NCI-H2196 treated with DMSO at 0.1 percent for 48 hours (cell line): Measurements from ENCODE around the gene ATXN7L1.
"Not testable (repeated sequence)": the region's sequence is repeated elsewhere in the genome, so short reads cannot be mapped to it uniquely, and the experiment has no call there.

Experiments
- DNase-seq: peaks from one replicate; lab custom pipeline; 2025; ENCODE audit not compliant: unreplicated experiment; lab: John Stamatoyannopoulos, UW

ATXN7L1 gene

DNA sequence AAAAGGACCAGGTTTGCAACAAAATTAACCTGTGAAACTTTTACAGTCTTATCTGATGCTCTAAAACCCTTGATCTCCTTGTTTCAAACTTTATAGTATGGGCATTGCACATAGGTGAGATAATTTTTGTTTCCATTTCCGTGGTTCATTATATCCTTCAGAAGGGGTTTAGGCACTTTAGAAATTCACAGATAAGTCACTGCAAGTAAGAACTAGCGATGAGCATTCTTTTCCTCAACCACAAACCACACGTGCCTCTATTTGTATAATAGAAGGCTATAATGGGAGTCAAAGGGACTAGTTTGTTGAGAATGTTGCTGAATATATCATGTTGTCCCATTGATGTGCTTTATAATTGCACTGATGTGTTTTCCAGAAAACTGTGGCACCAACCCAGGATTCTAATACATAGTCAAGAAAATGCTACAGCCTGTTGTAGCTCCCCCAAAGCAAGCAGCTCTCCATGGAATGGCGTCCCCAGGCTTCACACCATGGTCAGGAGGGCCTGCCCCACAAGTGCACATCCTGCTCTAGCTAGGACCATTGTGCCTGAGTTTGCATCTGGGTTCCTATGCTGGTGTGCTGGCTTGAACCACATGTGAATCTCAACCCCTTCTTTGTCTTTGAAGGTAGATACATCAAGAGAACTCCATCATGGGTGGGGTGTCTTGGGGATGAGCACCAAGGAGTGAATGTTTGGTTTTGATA is 14.0 kb upstream of the ATXN7L1 start:
- DNase-seq = no peak

DNA sequence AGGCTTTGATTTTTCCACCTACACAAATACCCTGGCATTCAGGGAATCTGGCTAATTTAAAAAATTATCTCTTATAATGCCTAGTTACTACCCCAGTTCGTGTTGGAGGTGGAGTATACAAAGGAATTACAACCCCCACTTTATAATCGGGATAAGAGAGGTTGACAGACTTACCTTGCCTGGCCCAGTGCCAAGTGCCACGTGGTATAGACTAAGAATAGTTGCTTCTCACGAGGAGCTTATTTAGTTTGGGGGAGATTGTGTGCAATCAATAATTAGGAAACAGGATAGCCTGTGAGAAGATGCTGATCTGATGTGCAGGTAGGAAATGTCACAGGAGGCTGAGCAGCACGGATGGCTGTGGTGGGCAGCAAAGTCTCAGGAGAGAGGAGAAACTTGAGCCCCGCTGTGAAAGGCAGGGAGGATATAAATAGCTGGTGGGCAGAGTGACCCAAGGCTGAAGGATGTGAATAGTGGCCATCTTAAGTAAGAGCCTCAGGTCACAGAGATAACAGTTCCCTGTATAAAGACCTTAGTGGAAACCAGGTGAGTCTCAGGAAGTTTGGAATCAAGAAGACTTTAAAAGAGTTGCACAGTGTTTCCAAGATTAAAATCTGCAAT is 11.3 kb upstream of the ATXN7L1 start:
- no peak for DNase-seq

DNA sequence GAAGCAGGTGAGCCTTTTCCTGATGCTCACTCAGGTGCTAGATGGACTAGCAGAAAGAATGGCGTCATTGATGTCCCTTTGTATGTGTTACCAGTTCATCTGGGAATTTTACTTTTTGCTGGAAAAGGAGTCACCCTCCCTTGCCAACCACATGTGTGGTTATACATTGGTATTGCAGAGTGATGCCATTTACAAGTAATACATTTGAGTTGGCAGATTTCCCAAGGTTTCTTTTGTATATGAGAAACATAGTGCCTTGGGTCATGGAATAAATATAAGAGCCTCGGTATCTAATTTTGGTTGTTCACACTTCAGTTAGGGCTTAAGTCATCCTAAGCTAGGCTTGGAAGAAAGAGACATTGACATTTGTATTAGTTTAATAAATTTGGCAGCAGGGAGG is 10.4 kb upstream of the ATXN7L1 start:
- DNase-seq = no peak

DNA sequence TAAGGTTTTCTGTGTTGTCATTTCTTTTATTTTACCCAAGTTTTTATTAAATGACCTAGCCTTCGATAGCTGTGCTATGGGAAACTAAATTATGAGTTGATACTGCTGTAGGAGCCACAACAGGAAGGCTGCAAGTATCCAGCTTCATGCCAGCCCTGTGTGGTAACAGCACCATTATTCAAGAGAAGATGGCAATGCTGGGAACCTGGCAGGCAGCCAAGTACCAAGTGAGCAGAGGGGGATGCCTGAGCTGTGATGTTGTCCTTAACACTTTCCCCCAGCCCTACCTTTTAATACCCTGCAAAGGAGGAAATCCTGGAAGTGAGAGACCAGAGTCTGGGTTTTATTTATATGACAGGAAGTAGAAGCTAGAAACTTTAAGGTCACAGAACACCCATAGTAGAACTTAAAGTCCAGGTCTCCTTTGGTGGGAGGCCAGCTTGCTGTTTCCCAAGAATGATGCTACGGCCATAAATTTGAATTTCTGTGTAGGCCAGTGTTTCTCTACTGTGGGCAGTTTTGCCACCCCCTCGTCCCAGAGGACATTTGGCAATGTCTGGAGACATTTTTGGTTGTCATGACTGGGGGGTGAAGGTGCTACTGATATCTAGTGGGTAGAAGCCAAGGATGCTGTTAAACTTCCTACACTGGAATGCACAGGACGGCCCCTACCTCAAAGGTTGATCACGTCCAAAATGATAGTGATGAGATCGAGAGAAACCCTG is 9.2 kb upstream of the ATXN7L1 start:
- no peak for DNase-seq

DNA sequence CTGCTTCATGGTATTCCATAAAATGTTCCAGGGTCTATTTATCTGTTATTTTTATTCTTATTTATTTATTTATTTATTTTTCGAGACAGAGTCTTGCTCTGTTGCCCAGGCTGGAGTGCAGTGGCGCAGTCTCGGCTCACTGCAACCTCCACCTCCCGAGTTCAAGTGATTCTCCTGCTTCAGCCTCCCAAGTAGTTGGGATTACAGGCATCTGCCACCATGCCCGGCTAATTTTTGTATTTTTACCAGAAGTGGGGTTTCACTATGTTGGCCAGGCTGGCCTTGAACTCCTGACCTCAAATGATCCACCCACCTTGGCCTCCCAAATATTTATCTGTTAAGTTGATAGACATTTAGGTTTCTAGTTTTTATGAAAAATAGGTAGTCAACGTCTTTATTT is 6.8 kb upstream of the ATXN7L1 start:
- not testable (repeated sequence) for DNase-seq

DNA sequence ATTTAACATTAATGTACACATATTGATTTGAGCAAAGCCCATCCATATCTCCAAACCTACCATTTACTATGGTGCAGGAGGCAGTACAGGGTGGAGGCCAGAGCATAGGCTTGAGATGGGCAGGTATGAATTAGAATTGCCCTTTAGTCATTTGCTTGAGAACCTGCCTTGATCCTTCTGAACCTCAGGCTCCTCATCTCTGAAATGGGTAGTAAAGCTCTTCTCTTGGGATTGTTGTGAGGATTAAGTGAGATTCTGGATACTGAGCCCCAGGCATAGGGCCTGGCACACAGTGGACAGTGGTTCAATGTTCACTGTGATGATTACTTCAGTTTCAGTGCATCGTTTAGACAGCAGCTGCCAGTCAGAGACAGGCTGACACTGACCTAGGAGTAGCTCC is 5.0 kb upstream of the ATXN7L1 start:
- no peak for DNase-seq

GRCh38 chr7:105880571-105881330 is 4.4 kb upstream of the ATXN7L1 start:
- no peak for DNase-seq

DNA sequence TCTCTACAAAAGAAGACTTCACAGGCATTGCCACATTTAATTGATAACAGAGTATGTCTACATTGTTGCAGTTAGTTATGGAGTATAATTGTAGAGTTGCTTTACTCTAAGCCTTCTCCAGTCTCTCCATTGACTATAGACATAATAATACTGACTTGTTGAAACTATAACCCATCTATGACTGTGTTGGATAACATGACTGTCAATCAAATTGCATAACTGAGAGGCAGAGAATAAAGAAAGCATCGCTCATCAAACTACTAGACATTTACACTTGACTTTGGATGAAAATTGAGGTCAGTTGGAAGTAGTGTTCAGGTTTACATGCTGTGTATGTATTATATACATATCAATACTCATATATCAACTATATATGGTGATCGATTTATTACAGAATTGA is 3.4 kb upstream of the ATXN7L1 start:
- DNase-seq = no peak

DNA sequence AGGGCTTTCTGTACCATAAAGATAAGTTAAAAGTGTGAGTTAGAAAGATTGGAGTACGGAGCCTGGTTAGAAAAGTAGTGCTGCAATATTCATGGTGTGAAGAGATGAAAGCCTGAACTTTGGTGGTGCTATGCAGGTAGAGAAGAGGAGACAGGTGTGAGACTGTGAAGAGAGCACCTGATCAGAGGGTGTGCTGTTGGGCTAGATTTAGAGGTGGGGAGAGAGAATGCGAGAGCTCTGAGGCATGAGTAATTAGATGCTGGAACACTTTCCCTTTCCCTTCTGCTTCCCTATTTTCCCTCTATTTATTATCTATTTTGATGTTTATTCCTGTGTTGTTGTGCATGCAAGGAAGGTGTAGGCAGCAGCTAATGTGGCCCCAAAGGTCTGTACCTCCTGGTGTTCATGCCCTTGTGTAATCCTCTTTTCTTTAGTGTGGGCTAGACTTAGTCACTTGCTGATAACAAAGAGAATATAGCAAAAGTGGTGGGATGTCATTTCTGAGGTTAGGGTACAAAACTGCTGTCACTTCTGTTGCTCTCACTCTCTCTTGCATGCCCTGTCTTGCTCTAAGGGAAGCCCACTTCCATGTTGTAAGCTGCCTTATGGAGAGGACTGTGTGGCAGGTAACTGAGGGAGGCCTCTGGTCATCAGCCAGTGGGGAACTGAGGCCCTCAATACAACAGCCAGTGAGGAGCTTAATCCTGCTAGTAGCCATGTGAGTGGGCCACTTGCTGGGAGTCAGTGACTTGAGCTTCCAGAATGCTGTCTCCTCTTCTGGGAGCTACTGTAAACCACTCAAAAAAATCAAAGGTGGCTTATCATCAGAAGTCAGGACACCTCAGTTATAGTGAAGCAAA is 2.6 kb upstream of the ATXN7L1 start:
- no peak for DNase-seq

DNA sequence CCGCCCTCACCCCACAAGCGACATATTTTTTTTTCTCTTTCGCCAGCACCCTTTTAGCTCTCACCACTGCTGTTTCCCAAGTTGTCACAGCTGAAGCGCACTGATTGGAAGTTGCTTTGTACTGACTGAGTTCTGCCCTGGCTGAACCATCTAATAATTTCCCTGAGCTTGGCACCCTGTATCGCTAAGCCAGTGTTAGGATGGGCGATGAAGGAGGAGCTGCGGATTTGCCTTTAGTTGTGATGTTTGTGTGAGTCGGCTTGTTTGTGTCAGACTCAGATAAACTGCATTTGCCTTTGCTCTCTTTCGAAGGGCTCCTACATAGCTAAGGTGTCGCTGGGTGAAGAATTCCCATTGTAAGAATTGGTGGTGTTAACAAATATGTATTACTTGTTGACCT is 1.3 kb upstream of the ATXN7L1 start:
- DNase-seq = no peak

DNA sequence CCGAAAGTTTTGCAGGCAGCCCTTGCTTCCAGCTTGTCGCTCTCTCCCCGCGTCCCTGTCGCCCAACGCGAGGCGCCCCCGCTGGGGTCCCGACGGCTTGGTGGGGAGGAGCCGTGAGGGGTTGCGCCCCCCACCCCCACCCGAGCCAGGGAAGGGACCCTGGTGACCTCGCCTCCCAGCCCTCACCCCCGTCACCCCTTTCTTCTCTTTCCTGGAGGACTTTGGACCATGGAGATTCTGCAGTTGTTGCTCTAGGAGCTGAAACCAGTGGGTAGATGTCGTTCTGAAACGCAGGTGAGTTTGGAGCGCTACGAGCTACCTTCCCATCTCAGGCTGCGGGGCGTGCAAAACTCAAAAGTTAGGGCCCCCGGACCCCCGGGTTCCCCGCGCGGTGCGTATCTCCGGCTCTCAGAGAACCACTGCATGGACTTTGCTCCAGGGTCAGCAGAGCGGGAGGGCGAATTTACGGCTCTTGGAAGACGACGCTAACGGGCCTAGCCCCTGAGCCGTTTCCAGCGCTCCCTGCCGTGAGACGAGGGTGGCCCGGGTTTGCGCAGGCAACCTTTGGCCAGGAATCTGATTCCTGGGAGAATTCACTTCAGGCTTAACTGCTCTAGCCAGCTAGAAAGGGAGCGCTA is 684 bp upstream of the ATXN7L1 start:
- no peak for DNase-seq

GRCh38 chr7:105875505-105875904 is 894 bp downstream of the ATXN7L1 start:
- no peak for DNase-seq

DNA sequence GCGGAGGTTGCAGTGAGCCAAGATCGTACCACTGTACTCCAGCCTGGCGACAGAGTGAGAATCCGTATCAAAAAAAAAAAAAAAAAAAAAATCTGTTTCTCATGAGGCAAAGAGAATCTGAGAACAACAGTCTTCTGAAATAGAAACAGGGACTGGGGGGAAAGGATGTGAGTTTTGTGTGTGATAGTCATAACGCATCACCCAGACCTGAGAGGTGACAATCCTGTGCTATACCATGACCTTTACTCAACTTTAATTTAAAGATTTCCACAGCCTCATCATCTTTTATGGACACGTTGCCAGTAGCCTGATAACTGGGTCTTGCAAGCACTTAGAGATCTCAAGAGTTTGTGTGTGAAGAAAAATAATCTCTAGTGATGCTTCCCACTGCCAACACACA is 2.3 kb downstream of the ATXN7L1 start:
- DNase-seq = no peak

GRCh38 chr7:105872491-105872890 is 3.9 kb downstream of the ATXN7L1 start:
- DNase-seq = no peak

DNA sequence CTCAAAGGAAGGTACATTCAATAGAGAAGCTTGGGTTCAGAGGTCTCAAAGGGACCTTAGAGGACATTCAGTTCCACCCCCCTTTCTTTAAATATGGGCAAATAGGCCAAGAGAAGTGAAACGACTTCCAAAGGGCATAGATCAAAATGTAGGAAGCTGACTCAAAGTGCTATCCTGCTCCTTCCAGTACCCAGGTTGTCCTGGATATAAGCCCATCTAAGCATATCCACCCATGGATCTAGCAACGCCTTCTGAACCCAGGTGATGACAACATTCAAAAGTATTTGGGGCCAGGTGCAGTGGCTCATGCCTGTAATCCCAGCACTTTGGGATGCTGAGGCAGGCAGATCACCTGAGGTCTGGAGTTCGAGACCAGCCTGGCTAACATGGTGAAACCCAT is 5.3 kb downstream of the ATXN7L1 start:
- no peak for DNase-seq

DNA sequence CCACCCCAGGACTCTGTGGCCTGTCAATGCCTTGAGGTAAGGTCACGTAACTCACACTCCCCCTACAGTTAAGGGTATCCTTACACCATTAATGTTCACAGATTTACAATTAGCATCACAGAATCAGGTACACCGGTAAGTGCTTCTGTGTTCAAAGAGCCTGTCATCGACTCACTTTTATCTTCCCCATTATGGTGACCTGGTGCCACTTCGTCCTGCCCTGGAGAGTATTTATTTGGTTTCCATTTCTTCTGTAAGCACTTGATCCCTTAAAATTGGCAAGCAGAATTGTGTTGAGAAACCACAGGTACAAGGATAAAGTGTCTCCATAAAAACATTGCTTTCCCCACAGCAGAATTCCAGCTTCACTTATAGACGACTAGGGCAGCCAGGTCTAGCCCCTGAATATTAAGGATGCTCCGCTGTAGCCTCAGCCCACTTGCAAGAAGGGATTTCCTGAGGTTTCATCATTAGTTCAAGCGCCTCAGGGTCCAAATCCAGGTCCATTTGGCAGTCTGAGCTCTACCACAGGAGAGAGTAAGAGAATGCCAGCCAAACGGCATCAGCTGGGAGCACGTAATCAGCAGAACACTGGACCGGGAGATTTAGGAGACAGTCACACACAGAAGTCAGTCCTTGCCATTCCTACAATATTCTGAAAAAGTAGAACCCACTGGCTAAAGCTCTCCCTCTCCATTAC is 10.1 kb downstream of the ATXN7L1 start:
- DNase-seq = peak; percentile 34

DNA sequence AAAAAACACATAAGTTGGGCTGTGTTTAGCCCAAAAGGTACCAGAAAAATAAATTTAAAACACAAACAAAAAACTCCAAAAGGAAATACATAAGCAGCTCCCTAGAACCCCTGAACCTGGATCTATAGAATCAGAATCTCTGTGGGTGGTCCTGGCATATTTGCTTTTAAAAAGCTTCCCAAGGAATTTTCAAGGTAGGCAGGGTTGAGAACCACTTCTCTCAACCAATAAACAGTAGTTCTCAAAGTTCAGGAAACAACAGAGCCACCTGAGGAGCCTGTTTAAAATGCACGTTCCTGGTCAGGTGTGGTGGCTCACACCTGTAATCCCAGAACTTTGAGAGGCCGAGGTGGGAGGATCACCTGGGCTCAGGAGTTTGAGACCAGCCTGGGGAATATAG is 12.5 kb downstream of the ATXN7L1 start:
- DNase-seq = no peak

DNA sequence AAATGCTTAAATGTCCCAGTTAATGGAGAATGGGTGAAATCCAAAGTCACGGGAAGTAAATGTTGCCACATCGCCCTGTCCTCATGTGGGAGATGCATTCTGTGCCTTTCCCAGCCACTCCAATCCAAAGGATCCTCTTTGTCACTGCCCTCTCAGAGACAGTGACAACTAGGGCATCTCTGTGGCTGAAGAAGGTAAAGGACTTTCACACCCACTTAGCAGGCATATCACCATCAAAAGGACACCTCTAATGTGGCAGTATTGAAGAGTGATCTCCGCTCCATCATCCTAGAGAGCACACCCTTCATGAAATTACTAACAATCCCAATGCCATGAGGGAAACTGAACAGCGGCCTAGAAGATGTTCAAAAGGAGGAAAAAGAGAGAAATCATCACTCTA is 13.6 kb downstream of the ATXN7L1 start:
- no peak for DNase-seq

- DNase-seq = no peak
Measured at GRCh38 chr7:105862276-105862675, 14.1 kb downstream of the ATXN7L1 start.

DNA sequence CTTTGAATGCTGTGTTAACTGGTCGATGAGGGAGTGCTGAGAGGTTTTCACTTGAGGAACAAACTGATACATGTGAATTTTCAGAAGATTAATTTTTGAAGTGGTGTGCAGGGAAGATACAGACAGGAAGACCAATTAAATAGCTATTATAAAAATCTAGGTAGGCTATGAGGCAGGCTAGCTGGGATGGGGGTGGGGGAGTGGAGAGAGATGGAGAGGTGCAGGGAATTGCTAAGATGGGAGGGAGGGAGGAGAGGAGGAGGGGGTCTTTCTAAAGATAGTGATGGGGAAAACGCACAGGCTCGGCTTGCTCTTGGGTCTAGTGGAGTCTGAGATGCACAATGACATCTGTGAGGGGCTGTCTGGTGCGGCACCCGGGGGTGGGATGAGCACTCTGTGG is 15.2 kb downstream of the ATXN7L1 start:
- DNase-seq = no peak
